Ascending aorta (tissue), 2 donors: ENCODE results near the gene IL22RA2. TPM values are rescaled to one million over a fixed set of nuclear protein-coding genes. Genes with fewer than 3 reads are reported as not detected.

Source experiments
- DNase-seq, 2 donors: peaks; one replicate each; pipeline ENCODE4 v3.0.0-alpha.2; 2019; ENCODE audit warnings: low spot score in 2 of 2
- H3K27ac ChIP-seq, 2 donors: fragments of 200-600 bp; sonication (generic); one replicate each; pipeline ENCODE4 v1.5.1; 2016 to 2017; ENCODE audit warnings: mild to moderate bottlenecking in 1 of 2
- H3K27me3 ChIP-seq: fragments of 200-600 bp; sonication (generic); one replicate; pipeline ENCODE4 v1.5.1; 2017
- H3K36me3 ChIP-seq, 2 donors: fragments of 200-600 bp; sonication (generic); one replicate each; pipeline ENCODE4 v1.5.1; 2016
- H3K4me1 ChIP-seq, 2 donors: fragments of 200-600 bp; sonication (generic); one replicate each; pipeline ENCODE4 v1.5.1; 2016 to 2017; ENCODE audit warnings: mild to moderate bottlenecking in 1 of 2
- H3K4me3 ChIP-seq, 2 donors: fragments of 200-600 bp; sonication (generic); one replicate each; pipeline ENCODE4 v1.5.1; 2016 to 2017; ENCODE audit warnings: mild to moderate bottlenecking in 1 of 2
- H3K9me3 ChIP-seq, 2 donors: fragments of 200-600 bp; sonication (generic); one replicate each; pipeline ENCODE4 v1.5.1; 2016
- CTCF ChIP-seq, 3 experiments: fragments of 200-600 bp in 2 of 3; fragments of 450-650 bp in 1 of 3; sonication (generic) in 2 of 3; IDR thresholded peaks; one replicate each; pipeline ENCODE4 v1.5.1; 2016 to 2019; ENCODE audit warnings: antibody characterized with exemption in 3 of 3, mild to moderate bottlenecking in 1 of 3, moderate library complexity in 1 of 3
- intact Hi-C: fragments of 100-400 bp; cut with DNase I; formaldehyde crosslinking; loops from one replicate; pipeline ENCODE4 v1.15.1; 2023
- total RNA-seq: library from RNA; depleted of rRNA; stranded (reverse); fragments of >200 nt; gene quantifications from one replicate; pipeline ENCODE4 v1.1.0, GENCODE V29; 2016

IL22RA2 gene
- total RNA-seq, 1 donor from 2014 or later, result not detected

GRCh38 chr6:137105375-137105774 is 68.1 kb downstream of the IL22RA2 start:
- Histone ChIP-seq H3K27ac (no peak overlapping the region), H3K4me1 (no peaks in the 10 kb centered on the region), H3K9me3 (no peaks in the 10 kb centered on the region), H3K27me3 (no peaks in the 10 kb centered on the region), H3K4me3 (no peak overlapping the region), H3K36me3 (no peaks in the 10 kb centered on the region)
- intact Hi-C loops, result no loop called here
- DNase-seq, result no peak
- TF ChIP-seq CTCF (IDR thresholded peaks at IDR 0.05), result no peak

- Histone ChIP-seq H3K4me1 (no peaks in the 10 kb centered on the region), H3K27me3 (no peaks in the 10 kb centered on the region), H3K27ac (no peak overlapping the region), H3K9me3 (no peaks in the 10 kb centered on the region), H3K36me3 (no peaks in the 10 kb centered on the region), H3K4me3 (no peak overlapping the region)
- intact Hi-C loops, result no loop called here
- DNase-seq, result no peak
- TF ChIP-seq CTCF (IDR thresholded peaks at IDR 0.05), result no peak
These were observed 68.5 kb downstream of the IL22RA2 start for GRCh38 chr6:137104926-137105325.

- Histone ChIP-seq H3K9me3 (no peaks in the 10 kb centered on the region), H3K4me3 (no peak overlapping the region), H3K4me1 (no peaks in the 10 kb centered on the region), H3K27ac (no peak overlapping the region), H3K27me3 (no peaks in the 10 kb centered on the region), H3K36me3 (no peaks in the 10 kb centered on the region)
- DNase-seq, result no peak
- TF ChIP-seq CTCF (IDR thresholded peaks at IDR 0.05), result no peak
- intact Hi-C loops, result no loop called here
These were observed 70.5 kb downstream of the IL22RA2 start for GRCh38 chr6:137102851-137103492.

- H3K27ac ChIP-seq, result no peak overlapping the region
- intact Hi-C loops, result no loop called here
- H3K4me3 ChIP-seq, result no peak overlapping the region
- no peak for TF ChIP-seq CTCF (IDR thresholded peaks at IDR 0.05)
- no peaks in the 10 kb centered on the region for H3K9me3 ChIP-seq
- no peaks in the 10 kb centered on the region for H3K27me3 ChIP-seq
- no peak for DNase-seq
- H3K36me3 ChIP-seq, result no peaks in the 10 kb centered on the region
- no peaks in the 10 kb centered on the region for H3K4me1 ChIP-seq
These were observed 71.2 kb downstream of the IL22RA2 start for GRCh38 chr6:137102050-137102848.

GRCh38 chr6:137099689-137100403 is 73.6 kb downstream of the IL22RA2 start:
- DNase-seq, result no peak
- Histone ChIP-seq H3K9me3 (no peaks in the 10 kb centered on the region), H3K27ac (no peak overlapping the region), H3K27me3 (no peaks in the 10 kb centered on the region), H3K4me3 (no peak overlapping the region), H3K4me1 (no peaks in the 10 kb centered on the region), H3K36me3 (no peaks in the 10 kb centered on the region)
- no peak for TF ChIP-seq CTCF (IDR thresholded peaks at IDR 0.05)
- intact Hi-C loops, result no loop called here
